ENCODE data around the gene CRAT.
"Not testable (repeated sequence)": the region's sequence is repeated elsewhere in the genome, so short reads cannot be mapped to it uniquely, and the experiment has no call there.

The CRAT gene

GRCh38 chr9:129138476-129139232 is 28.1 kb upstream of the CRAT start:
- DNase-seq (ENCODE audit: low spot score), result no peak

GRCh38 chr9:129138144-129138462 is 27.5 kb upstream of the CRAT start:
- no peak for DNase-seq (ENCODE audit: low spot score)

GRCh38 chr9:129137292-129138143 is 26.9 kb upstream of the CRAT start:
- no peak for DNase-seq (ENCODE audit: low spot score)

- DNase-seq (ENCODE audit: low spot score), result no peak
Measured at GRCh38 chr9:129136446-129137035, 25.9 kb upstream of the CRAT start.

DNA sequence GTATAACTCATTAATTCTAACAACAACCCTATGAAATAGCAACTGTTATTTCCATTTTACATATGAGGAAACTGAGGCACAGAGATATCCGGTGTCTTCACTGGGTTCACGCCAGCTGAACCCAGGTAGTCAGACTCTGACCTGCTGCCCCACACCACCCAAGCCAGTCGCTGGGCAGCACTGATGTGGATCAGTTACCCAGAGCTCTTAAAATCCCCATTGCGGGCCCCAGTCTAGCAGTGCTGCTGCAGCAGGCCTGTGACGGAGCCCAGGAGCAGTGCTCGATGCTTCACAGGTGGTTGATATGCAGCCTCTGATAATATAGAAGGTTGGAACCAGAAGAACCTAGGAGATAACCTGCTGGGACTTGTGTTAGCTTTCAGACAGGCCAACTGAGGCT is 24.9 kb upstream of the CRAT start:
- no peak for DNase-seq (ENCODE audit: low spot score)

DNA sequence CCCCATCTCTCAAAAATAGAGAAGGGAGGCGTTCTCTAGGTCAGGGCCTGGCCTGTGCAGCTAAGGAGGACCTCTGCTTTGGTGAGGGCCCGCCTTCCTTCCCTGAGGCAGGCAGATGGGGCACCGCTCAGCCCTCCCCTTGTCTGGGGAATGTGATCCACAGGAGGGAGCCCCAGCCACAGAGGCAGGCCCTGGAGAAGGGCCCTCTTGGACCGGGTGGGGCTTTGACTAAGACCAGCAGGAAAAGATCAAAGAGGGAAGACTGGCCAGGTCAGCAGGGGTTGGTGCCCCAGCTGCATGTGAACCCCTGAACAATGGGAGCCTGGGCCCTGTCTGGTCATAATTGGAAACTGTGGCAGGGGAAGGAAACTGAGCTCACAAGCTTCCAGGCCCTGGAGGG is 22.5 kb upstream of the CRAT start:
- DNase-seq (ENCODE audit: low spot score), result no peak

GRCh38 chr9:129131300-129132145 is 20.9 kb upstream of the CRAT start:
- peak; percentile 84 for DNase-seq (ENCODE audit: low spot score)

- DNase-seq (ENCODE audit: low spot score), result no peak
Measured at GRCh38 chr9:129130791-129131190, 20.2 kb upstream of the CRAT start.

GRCh38 chr9:129130271-129130670 is 19.7 kb upstream of the CRAT start:
- not testable (repeated sequence) for DNase-seq (ENCODE audit: low spot score)

GRCh38 chr9:129128689-129129088 is 18.1 kb upstream of the CRAT start:
- DNase-seq (ENCODE audit: low spot score), result no peak

- DNase-seq (ENCODE audit: low spot score), result no peak
Measured at GRCh38 chr9:129126749-129127618, 16.4 kb upstream of the CRAT start.

DNA sequence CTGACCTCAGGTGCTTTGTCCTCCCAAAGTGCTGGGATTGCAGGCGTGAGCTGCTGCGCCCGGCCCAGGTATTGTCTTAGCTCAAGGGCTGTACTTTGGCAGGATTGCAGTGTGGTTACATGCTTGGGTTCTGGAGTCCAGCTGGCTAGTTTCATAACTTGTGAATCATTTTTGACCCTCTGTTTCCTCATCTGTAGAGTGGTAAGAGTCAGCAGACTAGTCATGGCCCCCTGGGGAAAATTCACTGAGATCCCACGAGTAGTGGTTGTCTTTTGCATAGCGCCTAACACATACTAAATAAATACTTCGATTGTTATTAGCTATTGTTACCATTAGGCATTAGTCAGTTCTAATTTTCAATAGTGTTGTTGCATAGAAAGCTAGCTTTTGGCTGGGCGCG is 14.9 kb upstream of the CRAT start:
- DNase-seq (ENCODE audit: low spot score), result no peak

DNA sequence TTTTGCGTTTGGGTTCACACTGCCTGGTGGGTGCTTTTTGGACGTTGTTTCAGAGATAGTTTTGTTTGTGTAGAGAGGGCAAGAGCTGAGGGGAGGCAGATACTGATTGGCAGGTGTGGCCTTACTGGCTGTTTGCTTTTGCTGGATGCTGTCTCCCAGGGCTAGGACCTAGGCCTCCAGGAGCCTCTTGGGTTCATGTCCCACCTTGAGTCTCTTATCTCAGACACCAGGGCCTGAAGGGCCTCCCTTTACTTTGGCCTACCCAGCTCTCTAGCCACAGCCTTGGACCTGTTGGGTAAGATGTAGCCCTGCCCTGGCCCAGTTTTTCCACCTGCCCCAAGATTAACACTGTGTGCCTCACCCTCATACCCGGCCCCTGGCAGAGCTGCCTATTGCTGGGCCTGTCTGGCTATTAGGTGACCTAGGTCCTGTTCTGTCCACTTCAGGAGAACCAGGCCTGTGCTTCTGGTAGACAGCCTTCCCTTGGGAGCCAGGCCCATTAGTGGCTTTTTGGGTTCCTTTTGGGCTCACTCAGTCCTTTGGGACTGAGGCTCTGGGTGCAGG is 14.0 kb upstream of the CRAT start:
- DNase-seq (ENCODE audit: low spot score), result peak; percentile 60

GRCh38 chr9:129122976-129123375 is 12.4 kb upstream of the CRAT start:
- not testable (repeated sequence) for DNase-seq (ENCODE audit: low spot score)

GRCh38 chr9:129122133-129122532 is 11.5 kb upstream of the CRAT start:
- DNase-seq (ENCODE audit: low spot score), result no peak

GRCh38 chr9:129121483-129121882 is 10.9 kb upstream of the CRAT start:
- DNase-seq (ENCODE audit: low spot score), result no peak

DNA sequence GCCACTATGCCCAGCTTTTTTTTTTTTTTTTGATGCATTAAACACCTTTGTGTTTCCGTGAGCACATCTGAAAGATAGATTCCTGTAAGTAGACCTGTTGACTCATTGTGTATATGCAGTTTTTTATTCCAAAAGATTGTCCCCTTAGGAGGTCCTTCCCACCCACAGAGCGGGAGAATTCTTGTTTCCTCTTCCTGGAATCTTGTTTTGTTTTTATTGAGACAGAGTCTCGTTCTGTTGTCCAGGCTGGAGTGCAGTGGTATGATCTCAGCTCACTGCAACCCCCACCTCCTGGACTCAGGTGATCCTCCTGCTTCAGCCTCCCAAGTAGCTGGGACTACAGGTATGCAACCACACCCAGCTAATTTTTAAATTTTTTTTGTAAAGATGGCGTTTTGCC is 8.2 kb upstream of the CRAT start:
- no peak for DNase-seq (ENCODE audit: low spot score)

DNA sequence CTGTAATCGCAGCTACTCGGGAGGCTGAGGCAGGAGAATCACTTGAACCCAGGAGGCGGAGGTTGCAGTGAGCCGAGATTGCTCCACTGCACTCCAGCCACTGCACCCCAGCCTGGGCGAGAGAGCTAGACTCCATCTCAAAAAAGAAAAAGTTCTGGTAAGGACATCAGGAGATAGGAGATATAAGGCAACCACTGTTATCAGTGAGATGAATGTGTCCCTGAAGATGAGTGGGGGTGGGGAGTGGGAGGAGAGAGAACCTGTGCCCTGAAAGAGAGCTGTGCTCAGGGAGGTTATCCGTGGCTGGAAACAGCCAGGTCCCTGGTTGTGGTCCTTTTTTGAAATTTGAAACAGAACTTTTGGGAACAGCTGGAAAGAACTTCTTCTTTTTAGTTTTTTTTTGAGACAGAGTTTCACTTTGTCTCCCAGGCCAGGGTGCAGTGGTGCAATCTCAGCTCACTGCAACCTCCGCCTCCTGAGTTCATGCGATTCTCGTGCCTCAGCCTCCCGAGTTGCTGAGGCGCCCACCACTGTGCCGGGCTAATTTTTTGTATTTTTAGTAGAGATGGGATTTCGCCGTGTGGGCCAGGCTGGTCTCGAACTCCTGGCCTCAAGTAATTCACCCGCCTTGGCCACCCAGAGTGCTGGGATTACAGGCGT is 3.2 kb upstream of the CRAT start:
- no peak for DNase-seq (ENCODE audit: low spot score)

DNA sequence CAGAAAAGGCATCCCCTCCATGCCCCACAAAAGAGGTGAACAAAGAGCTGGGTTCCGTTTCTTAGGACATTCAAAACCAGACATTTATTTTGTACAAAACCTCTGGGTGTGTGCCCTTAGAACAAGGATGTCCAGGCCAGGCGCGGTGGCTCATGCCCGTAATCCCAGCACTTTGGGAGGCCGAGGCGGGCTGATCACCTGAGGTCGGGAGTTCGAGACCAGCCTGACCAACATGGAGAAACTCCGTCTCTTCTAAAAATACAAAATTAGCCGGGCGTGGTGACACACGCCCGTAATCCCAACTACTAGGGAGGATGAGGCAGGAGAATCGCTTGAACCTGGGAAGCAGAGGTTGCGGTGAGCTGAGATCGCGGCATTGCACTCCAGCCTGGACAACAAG is 1.9 kb upstream of the CRAT start:
- DNase-seq (ENCODE audit: low spot score), result not testable (repeated sequence)

DNA sequence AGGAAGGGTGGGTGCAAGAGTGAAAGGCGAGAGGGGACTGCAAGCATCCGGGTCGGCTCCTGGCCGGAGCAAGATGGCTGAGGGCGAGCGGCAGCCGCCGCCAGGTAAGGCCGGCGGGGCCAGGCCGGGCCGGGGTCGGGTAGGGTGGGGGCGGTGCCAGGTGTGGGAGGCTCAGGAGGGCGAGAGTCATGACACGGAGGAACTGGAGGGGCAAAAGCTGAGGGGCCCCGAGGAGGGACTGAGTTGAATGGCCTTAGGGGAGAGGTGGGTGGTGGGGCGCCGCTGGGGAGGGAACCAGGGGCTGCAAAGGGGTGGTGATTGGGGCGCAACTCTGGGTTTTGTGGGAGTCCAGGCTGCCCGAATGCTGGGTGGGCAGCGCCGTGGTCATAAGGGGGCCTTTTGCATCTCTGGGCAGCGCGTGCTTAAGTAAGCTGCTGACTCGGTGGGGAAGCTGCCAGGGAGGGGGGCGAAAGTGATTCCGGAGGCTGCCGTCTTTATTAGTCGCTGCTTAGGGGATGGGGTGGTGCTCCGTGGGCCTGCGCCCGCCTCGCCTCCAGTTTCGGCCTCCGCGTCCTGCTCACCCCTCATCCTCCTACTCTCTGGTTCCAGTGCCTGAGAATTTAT is 1.0 kb upstream of the CRAT start:
- peak; percentile 34 for DNase-seq (ENCODE audit: low spot score)

Data from hematopoietic multipotent progenitor cell treated with erythropoietin and hydrocortisone succinate and interleukin-3 and kit ligand, for 15 days (in vitro differentiated cells).